DND-41 (cell line): ENCODE data around the gene CXCL9.

ENCODE experiments used
- EZH2 ChIP-seq: IDR thresholded peaks from 3 replicates; pipeline ENCODE4 v1.6.1; 2012; ENCODE audit warnings: borderline replicate concordance, low read depth, mild to moderate bottlenecking, moderate library complexity, low read length, inconsistent platforms; ENCODE audit not compliant: severe bottlenecking
- TF ChIP-seq, protein P1 (sequence below): IDR thresholded peaks from 2 replicates; pipeline ENCODE4 v1.5.1; 2012; ENCODE audit warnings: borderline replicate concordance, low read length, moderate library complexity, mild to moderate bottlenecking; ENCODE audit not compliant: poor library complexity, severe bottlenecking; ENCODE audit errors: extremely low read depth

DNA sequence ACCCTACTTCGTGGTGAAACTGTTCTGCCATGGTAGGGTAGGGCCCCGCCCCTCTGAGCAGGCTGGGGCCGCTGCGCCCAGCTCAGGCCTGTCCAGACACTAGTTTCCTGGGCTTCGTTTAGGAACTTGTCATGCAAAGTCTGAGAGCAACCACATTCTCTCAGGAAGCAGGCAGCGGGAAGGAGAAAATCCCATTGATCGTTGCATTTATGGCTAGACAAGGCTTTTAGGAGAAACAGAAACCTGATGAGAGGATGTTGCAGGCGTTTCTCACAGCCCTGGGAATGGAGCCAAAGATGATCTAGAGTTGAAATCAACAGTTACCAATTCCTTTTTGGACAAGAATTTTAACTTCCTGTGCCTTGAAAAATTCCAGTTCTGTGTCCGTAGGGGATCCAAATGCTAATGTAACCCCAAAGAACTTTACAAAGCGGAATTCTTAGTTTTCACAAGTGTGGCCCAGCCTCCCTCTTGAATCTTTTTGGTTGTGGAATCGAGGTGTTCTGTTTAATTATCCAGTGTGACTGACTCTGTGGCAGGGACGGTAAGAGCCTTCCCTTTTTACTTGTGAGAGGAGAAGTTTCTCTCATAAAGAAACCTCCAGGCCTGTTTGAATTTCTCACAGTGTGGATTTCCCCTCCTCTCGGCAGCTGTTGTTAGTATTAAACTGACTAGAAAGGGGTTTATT, 4.5 kb upstream of the CXCL9 start:
- TF ChIP-seq, protein P1, sequence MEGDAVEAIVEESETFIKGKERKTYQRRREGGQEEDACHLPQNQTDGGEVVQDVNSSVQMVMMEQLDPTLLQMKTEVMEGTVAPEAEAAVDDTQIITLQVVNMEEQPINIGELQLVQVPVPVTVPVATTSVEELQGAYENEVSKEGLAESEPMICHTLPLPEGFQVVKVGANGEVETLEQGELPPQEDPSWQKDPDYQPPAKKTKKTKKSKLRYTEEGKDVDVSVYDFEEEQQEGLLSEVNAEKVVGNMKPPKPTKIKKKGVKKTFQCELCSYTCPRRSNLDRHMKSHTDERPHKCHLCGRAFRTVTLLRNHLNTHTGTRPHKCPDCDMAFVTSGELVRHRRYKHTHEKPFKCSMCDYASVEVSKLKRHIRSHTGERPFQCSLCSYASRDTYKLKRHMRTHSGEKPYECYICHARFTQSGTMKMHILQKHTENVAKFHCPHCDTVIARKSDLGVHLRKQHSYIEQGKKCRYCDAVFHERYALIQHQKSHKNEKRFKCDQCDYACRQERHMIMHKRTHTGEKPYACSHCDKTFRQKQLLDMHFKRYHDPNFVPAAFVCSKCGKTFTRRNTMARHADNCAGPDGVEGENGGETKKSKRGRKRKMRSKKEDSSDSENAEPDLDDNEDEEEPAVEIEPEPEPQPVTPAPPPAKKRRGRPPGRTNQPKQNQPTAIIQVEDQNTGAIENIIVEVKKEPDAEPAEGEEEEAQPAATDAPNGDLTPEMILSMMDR = no peak
- TF ChIP-seq EZH2 = no peak
